ENCODE measurements around the gene CAMSAP1. TPM values are rescaled to one million over a fixed set of nuclear protein-coding genes. Genes with fewer than 3 reads are reported as not detected.

Gene CAMSAP1
- total RNA-seq, 1 donor from 2014 or later: 62.4 TPM

DNA sequence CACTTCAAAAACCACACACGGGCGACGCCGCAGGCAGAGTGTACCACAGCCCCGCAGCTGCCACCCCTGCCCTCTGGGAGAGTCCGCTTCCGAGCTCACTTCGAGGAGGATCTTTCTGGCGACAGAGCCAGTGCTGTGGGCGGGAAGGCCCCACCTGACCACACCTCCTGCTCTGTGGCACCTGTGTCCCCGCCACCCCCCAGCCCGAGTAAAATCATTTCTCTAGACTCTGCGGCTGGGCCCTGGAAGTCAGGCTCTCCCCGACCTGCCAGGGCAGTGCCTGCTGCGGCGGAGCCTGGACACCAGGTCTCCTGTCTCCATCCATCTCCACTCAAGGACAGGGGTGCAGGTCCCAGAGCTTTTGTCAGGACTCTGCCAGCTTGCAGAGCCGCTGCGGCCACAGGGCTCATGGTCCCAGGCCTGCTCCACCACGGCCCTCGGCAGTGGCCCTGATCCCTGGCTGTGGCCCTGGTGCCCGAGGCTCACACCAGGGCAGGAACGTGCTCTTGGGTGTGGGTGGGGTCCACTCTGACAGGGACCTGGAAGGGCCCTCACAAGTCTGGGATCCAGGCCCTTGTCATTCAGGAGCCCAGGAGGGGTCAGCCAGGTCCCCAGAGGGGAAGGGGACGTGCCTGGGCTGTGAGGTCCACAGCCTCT, 20.9 kb upstream of the CAMSAP1 start:
- Mint-ChIP-seq H3K36me3 (peaks cover 18% of the 10 kb centered on the region), H3K9me3 (no peaks in the 10 kb centered on the region), H3K27ac (no peak overlapping the region), H3K4me3 (no peak overlapping the region), H3K27me3 (ENCODE audit: low read depth) (no peaks in the 10 kb centered on the region), H3K4me1 (no peaks in the 10 kb centered on the region)
- TF ChIP-seq, protein P1, sequence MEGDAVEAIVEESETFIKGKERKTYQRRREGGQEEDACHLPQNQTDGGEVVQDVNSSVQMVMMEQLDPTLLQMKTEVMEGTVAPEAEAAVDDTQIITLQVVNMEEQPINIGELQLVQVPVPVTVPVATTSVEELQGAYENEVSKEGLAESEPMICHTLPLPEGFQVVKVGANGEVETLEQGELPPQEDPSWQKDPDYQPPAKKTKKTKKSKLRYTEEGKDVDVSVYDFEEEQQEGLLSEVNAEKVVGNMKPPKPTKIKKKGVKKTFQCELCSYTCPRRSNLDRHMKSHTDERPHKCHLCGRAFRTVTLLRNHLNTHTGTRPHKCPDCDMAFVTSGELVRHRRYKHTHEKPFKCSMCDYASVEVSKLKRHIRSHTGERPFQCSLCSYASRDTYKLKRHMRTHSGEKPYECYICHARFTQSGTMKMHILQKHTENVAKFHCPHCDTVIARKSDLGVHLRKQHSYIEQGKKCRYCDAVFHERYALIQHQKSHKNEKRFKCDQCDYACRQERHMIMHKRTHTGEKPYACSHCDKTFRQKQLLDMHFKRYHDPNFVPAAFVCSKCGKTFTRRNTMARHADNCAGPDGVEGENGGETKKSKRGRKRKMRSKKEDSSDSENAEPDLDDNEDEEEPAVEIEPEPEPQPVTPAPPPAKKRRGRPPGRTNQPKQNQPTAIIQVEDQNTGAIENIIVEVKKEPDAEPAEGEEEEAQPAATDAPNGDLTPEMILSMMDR (IDR thresholded peaks at IDR 0.05; ENCODE audit: unreplicated experiment): no peak
- no peak for DNase-seq (ENCODE audit: low spot score in 2 of 2, unreplicated experiment in 2 of 2)

DNA sequence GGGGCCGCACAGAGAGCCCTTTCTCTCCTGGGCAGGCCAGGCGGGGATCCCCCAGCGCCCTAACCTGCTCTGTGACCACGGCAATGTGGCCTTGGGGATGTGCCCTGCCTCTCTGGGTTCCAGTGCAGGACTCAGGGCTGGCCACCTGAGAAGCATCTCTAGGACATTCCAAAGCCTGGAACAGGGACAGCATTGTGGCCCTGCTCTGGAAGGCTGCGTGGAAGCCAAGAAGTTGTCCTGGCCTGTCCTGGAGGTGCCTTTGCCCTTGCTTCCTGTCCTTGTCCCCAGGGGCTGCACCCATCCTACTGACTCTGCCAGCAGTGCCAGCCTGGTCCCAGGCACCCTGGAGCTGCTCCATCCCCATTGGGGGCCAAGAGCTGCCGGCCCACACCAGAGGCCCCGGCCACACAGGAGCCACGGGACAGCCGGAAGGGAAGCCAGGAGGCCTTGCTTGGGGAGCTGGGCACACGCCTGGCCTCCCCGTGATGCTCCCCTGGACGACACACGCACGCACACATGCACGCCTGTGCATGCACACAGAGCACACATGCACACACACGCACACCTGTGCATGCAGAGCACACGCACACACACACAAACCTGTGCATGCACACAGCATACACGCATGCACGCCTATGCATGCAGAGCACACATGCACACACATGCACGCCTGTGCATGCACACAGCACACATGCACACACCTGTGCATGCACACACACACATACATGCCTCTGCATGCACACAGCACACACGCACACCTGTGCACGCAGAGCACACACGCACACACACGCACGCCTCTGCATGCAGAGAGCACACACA, 20.1 kb upstream of the CAMSAP1 start:
- Mint-ChIP-seq H3K9me3 (no peaks in the 10 kb centered on the region), H3K27ac (no peak overlapping the region), H3K27me3 (ENCODE audit: low read depth) (no peaks in the 10 kb centered on the region), H3K36me3 (peaks cover 12% of the 10 kb centered on the region), H3K4me3 (no peak overlapping the region), H3K4me1 (no peaks in the 10 kb centered on the region)
- no peak for DNase-seq (ENCODE audit: low spot score in 2 of 2, unreplicated experiment in 2 of 2)
- TF ChIP-seq, protein P1 (IDR thresholded peaks at IDR 0.05; ENCODE audit: unreplicated experiment): no peak

DNA sequence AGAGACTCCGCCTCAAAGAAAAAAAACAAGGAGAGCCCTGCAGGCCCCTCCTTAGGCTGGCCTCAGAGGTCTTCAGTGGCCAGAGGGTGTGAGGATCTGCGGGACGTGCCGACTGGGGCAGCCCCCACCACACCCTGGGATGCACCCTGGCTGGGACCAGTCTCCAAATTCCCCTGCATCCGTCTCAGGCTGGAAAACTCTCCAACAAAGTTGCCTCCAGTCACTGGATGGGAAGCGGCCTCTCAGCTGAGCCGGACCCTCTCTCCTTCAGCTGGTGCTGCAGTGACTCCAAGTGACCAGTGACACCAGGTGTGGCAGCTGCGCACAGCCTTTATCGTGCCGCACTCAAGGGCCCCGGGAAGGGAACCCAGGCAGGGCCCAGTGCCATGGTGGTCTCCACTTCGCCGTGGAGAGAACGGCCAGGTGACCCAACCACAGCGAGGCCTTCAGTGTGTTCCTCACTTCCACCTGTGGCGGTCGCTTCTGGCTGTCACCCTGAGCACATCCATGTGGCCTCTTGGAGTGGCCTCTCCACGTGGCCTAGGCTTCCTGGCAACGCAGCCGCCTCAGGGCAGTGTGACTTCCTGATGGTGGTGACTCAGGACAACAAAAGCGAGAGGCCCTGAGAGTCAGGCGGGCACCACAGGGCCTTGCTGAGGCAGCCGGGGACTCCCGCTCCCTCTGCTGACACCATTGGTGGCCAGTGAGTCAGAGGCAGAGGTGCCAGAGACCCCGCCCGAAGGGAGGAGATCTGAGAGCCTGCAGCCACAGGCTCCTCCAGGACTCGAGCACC, 19.3 kb upstream of the CAMSAP1 start:
- Mint-ChIP-seq H3K27ac (no peak overlapping the region), H3K4me3 (no peak overlapping the region), H3K36me3 (peaks cover 7% of the 10 kb centered on the region), H3K27me3 (ENCODE audit: low read depth) (no peaks in the 10 kb centered on the region), H3K9me3 (no peaks in the 10 kb centered on the region), H3K4me1 (no peaks in the 10 kb centered on the region)
- TF ChIP-seq, protein P1 (IDR thresholded peaks at IDR 0.05; ENCODE audit: unreplicated experiment): no peak
- DNase-seq (ENCODE audit: low spot score in 2 of 2, unreplicated experiment in 2 of 2): no peak

DNA sequence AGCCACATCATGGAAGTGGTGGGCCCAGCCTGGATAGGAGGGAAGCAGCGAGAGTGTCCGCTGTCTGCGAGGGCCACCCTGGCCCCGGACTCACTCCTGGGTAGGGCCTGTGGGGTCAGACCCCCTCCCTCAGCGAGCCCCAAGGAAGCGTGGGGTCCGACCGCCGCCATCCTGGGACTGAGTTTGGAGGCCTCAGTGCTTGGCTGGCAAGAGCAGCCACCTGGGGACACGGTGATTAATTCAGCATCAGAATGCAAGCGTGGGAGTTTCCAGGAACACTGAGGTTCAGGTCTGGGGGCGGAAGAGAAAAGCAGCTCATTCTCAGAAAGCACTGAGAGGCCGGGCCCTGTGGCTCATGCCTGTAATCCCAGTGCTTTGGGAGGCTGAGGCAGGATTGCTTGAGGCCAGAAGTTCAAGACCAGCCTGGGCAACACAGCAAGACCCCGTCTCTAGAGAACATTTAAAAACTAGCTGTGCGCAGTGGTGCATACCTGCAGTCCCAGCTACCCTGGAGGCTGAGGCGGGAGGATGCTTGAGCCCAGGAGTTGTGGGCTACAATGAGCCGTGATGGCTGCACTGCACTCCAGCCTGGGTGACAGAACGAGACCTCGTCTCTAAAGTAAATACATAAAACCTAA, 18.3 kb upstream of the CAMSAP1 start:
- no peak overlapping the region for H3K27ac Mint-ChIP-seq
- TF ChIP-seq, protein P1 (IDR thresholded peaks at IDR 0.05; ENCODE audit: unreplicated experiment): no peak
- no peak for DNase-seq (ENCODE audit: low spot score in 2 of 2, unreplicated experiment in 2 of 2)
- H3K36me3 Mint-ChIP-seq: peaks cover 4% of the 10 kb centered on the region
- H3K4me3 Mint-ChIP-seq: no peak overlapping the region
- H3K4me1 Mint-ChIP-seq: no peaks in the 10 kb centered on the region
- H3K27me3 Mint-ChIP-seq (ENCODE audit: low read depth): no peaks in the 10 kb centered on the region
- H3K9me3 Mint-ChIP-seq: no peaks in the 10 kb centered on the region

DNA sequence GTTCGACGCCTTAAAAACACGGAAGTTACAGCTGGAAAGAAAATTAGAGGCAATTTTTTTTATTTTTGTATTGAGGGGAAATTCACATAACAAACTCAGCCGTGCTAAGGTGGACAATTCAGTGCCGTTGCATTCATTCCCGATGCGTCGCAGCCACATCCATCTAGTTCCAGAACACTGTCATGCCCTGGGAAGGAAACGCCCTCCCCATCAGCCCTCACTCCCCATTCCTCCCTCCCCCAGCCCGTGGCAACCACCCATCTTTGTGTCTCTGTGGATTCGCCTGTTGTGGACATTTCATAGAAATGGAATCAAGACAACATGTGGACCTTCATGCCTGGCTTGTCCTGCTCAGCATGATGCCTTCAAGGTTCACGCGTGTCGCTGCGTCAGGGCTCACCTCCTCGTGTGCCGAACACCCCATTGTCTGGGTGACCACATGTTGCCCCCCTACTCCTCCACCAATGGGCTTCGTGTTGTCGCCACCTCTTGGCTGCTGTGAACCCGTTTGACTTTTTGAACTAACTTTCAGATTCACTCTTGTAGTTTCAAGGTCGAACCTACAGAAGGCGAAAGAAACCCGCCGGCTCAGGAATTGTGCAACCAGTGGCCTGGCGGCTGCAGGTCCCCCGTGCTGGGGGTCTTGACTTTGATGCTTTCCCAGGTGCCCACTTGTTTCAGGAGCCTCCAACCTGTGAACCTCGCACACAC, 17.4 kb upstream of the CAMSAP1 start:
- H3K27me3 Mint-ChIP-seq (ENCODE audit: low read depth): no peaks in the 10 kb centered on the region
- H3K36me3 Mint-ChIP-seq: peaks cover 4% of the 10 kb centered on the region
- no peaks in the 10 kb centered on the region for H3K9me3 Mint-ChIP-seq
- TF ChIP-seq, protein P1 (IDR thresholded peaks at IDR 0.05; ENCODE audit: unreplicated experiment): no peak
- H3K27ac Mint-ChIP-seq: no peak overlapping the region
- no peak overlapping the region for H3K4me3 Mint-ChIP-seq
- no peak for DNase-seq (ENCODE audit: low spot score in 2 of 2, unreplicated experiment in 2 of 2)
- H3K4me1 Mint-ChIP-seq: no peaks in the 10 kb centered on the region
